ENCODE data around the gene KTI12.
"Not testable (repeated sequence)": the region's sequence is repeated elsewhere in the genome, so short reads cannot be mapped to it uniquely, and the experiment has no call there.

Gene KTI12

DNA sequence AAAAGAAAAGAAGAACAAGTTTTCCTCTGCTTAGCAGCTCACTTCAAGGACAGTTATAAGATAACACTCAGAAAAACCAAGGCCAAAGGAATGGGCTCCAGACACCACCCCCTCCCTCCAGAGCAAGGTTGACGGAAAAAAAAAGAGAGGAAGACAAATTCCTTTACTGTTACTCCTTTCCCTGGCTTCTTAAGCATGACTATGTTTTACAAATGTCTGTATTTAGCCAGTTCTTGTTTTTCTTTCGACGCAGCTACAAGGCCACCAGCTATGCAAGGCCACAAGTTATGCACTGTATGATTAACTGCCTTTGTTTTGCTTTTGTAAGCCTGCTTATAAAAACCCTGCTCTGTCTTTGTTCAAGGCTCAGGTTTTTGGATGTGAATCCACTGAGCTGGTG is 28.1 kb downstream of the KTI12 start:
- not testable (repeated sequence) for H3K4me1 ChIP-seq (ENCODE audit: control insufficient read depth in 1 of 2, insufficient read depth in 2 of 2, low read length in 2 of 2); H3K36me3 ChIP-seq (ENCODE audit: control insufficient read depth in 1 of 2, insufficient read depth in 2 of 2, low read length in 2 of 2); H3K4me3 ChIP-seq (ENCODE audit: low read depth in 1 of 2, low read length in 2 of 2); H3K27me3 ChIP-seq (ENCODE audit: low read depth, low read length); H3K9me3 ChIP-seq (ENCODE audit: control insufficient read depth in 1 of 2, low read length in 2 of 2); H3K27ac ChIP-seq (ENCODE audit: low read length)

- H3K4me3 ChIP-seq (ENCODE audit: low read depth in 1 of 2, low read length in 2 of 2), result no peak overlapping the region
- no peaks in the 10 kb centered on the region for H3K4me1 ChIP-seq (ENCODE audit: control insufficient read depth in 1 of 2, insufficient read depth in 2 of 2, low read length in 2 of 2)
- H3K36me3 ChIP-seq (ENCODE audit: control insufficient read depth in 1 of 2, insufficient read depth in 2 of 2, low read length in 2 of 2), result no peaks in the 10 kb centered on the region
- H3K27ac ChIP-seq (ENCODE audit: low read length), result no peak overlapping the region
- no peaks in the 10 kb centered on the region for H3K9me3 ChIP-seq (ENCODE audit: control insufficient read depth in 1 of 2, low read length in 2 of 2)
- H3K27me3 ChIP-seq (ENCODE audit: low read depth, low read length), result no peaks in the 10 kb centered on the region
Measured at GRCh38 chr1:52003877-52004276, 29.7 kb downstream of the KTI12 start.

DNA sequence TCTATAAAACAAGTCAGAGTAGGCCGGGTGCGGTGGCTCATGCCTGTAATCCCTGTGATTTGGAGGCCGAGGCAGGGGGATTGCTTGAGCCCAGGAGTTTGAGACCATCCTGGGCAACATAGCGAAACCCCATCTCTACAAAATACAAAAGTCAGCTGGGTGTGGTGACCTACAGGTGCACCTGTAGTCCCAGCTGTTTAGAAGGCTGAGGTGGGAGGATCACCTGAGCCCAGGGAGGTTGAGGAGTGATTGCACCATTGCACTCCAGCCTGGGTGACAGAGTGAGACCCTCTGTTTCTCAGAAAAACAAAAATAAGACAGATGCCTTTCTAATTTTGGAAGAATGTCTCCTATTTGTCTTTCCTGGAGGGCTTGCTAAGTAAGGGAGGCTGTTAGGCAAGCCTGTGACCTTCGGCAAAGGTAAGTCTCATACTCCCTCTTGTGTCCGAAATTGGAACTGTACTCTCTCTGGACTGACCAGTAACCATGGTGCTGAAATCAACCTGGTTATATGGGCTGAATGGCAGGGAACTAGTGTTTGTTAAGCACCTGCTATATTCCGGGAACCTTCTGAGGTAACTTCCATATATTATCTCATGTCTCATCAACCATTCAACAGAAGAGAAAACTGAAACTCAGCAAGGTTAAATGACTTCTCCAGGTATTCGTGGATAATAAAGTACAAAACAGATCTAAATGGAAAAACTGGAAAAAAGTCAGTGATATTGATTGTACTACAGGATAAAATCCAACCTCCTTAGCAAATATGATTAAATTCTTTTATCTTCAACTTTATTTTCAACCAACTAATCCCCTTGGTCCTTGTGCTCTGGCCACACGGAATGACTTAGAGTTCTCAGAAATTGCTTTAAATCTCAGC is 31.3 kb downstream of the KTI12 start:
- H3K4me3 ChIP-seq (ENCODE audit: low read depth in 1 of 2, low read length in 2 of 2), result no peak overlapping the region
- H3K4me1 ChIP-seq (ENCODE audit: control insufficient read depth in 1 of 2, insufficient read depth in 2 of 2, low read length in 2 of 2), result no peaks in the 10 kb centered on the region
- H3K36me3 ChIP-seq (ENCODE audit: control insufficient read depth in 1 of 2, insufficient read depth in 2 of 2, low read length in 2 of 2), result no peaks in the 10 kb centered on the region
- no peaks in the 10 kb centered on the region for H3K9me3 ChIP-seq (ENCODE audit: control insufficient read depth in 1 of 2, low read length in 2 of 2)
- no peaks in the 10 kb centered on the region for H3K27me3 ChIP-seq (ENCODE audit: low read depth, low read length)
- no peak overlapping the region for H3K27ac ChIP-seq (ENCODE audit: low read length)

DNA sequence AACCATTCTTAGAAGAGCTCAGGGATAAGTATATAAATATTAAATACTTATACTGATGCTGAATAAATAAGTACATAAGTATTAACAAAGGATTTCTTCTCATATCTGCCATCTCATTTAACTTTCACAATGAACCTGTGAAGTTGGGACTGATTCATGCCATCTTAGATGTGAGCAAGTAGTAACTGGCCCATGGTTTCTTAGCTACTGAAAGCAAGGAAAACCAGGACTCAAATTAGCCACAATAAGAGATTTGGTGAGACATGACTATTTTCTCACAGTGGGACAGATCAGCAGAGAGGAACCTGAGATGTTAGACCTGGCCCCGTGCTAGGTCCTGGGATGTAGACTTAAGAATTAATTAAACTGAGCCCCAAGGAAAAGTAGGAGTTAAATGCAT is 34.9 kb downstream of the KTI12 start:
- H3K9me3 ChIP-seq (ENCODE audit: control insufficient read depth in 1 of 2, low read length in 2 of 2), result no peaks in the 10 kb centered on the region
- no peaks in the 10 kb centered on the region for H3K36me3 ChIP-seq (ENCODE audit: control insufficient read depth in 1 of 2, insufficient read depth in 2 of 2, low read length in 2 of 2)
- H3K27me3 ChIP-seq (ENCODE audit: low read depth, low read length), result no peaks in the 10 kb centered on the region
- H3K4me3 ChIP-seq (ENCODE audit: low read depth in 1 of 2, low read length in 2 of 2), result no peak overlapping the region
- H3K4me1 ChIP-seq (ENCODE audit: control insufficient read depth in 1 of 2, insufficient read depth in 2 of 2, low read length in 2 of 2), result no peaks in the 10 kb centered on the region
- H3K27ac ChIP-seq (ENCODE audit: low read length), result no peak overlapping the region

- no peaks in the 10 kb centered on the region for H3K9me3 ChIP-seq (ENCODE audit: control insufficient read depth in 1 of 2, low read length in 2 of 2)
Measured at GRCh38 chr1:51997974-51998382, 35.6 kb downstream of the KTI12 start.

GRCh38 chr1:51990478-51990965 is 43.1 kb downstream of the KTI12 start, which contains the start of gene RAB3B:
Gene RAB3B (minus strand): TSS chr1:51990700. CDS start chr1:51977117, 13,583 bp downstream.
- Histone ChIP-seq H3K36me3 (ENCODE audit: control insufficient read depth in 1 of 2, insufficient read depth in 2 of 2, low read length in 2 of 2) (no peaks in the 10 kb centered on the region), H3K4me1 (ENCODE audit: control insufficient read depth in 1 of 2, insufficient read depth in 2 of 2, low read length in 2 of 2) (no peaks in the 10 kb centered on the region), H3K4me3 (ENCODE audit: low read depth in 1 of 2, low read length in 2 of 2) (peak within 1 kb of the TSS; percentile 30 to 66), H3K27ac (ENCODE audit: low read length) (no peak within 1 kb of the TSS), H3K27me3 (ENCODE audit: low read depth, low read length) (peaks cover 24% of the 10 kb centered on the region), H3K9me3 (ENCODE audit: control insufficient read depth in 1 of 2, low read length in 2 of 2) (no peaks in the 10 kb centered on the region)

More at GRCh38 chr1:51997974-51998382, 35.6 kb downstream of the KTI12 start:
- H3K27me3 ChIP-seq (ENCODE audit: low read depth, low read length), result no peaks in the 10 kb centered on the region
- no peaks in the 10 kb centered on the region for H3K4me1 ChIP-seq (ENCODE audit: control insufficient read depth in 1 of 2, insufficient read depth in 2 of 2, low read length in 2 of 2)
- no peaks in the 10 kb centered on the region for H3K36me3 ChIP-seq (ENCODE audit: control insufficient read depth in 1 of 2, insufficient read depth in 2 of 2, low read length in 2 of 2)
- no peak overlapping the region for H3K27ac ChIP-seq (ENCODE audit: low read length)
- H3K4me3 ChIP-seq (ENCODE audit: low read depth in 1 of 2, low read length in 2 of 2), result no peak overlapping the region

DNA sequence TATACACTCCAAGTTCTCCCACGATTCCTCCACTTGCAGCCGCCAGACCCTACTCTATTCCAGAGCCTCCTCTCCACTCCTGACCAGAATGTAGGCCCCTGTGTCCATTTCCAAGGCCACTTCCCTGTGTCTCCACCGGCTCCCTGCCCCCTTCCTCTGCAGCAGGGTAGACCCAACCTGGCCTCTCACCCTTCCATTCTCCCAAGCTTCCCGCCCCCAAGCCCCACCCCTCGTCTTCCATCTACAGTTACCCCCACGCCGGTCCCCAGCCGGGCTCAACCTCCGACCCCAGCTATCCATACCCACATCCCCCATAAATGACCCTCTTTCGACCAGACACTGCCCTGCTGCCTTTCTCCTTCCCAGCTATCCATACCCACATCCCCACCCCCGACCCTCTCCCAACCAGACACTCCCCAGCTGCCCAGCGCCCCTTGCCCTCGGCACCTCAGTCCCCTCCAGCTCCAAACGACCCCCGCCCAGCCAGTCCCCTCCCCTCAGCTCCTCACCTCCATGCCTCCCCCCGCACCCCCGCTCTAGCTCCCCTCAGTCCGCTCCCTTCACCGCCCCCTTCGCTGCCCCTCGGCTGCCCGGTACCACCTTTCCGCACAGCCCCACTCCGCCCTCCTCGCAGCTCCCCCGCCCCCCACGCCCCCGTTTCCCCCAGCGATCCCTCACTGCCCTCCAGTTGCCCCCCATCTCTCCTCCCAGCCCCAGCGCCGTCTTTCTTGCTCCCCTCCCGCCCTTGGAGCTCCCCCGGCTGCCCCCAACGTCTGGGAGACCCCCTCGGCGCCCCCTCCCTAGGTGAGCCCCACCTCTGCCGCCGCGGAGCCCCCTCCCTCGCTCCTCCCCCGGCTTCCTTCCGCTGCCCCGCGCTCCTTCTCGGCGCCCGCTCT is 43.8 kb downstream of the KTI12 start:
- no peak overlapping the region for H3K27ac ChIP-seq (ENCODE audit: low read length)
- peaks cover 24% of the 10 kb centered on the region for H3K27me3 ChIP-seq (ENCODE audit: low read depth, low read length)
- H3K4me3 ChIP-seq (ENCODE audit: low read depth in 1 of 2, low read length in 2 of 2), result peak overlapping the region in 1 of 2 donors; percentile 66
- no peaks in the 10 kb centered on the region for H3K4me1 ChIP-seq (ENCODE audit: control insufficient read depth in 1 of 2, insufficient read depth in 2 of 2, low read length in 2 of 2)
- no peaks in the 10 kb centered on the region for H3K9me3 ChIP-seq (ENCODE audit: control insufficient read depth in 1 of 2, low read length in 2 of 2)
- H3K36me3 ChIP-seq (ENCODE audit: control insufficient read depth in 1 of 2, insufficient read depth in 2 of 2, low read length in 2 of 2), result no peaks in the 10 kb centered on the region

GRCh38 chr1:51988254-51988653 is 45.4 kb downstream of the KTI12 start:
- Histone ChIP-seq H3K4me3 (ENCODE audit: low read depth in 1 of 2, low read length in 2 of 2) (no peak overlapping the region), H3K36me3 (ENCODE audit: control insufficient read depth in 1 of 2, insufficient read depth in 2 of 2, low read length in 2 of 2) (no peaks in the 10 kb centered on the region), H3K27ac (ENCODE audit: low read length) (no peak overlapping the region), H3K4me1 (ENCODE audit: control insufficient read depth in 1 of 2, insufficient read depth in 2 of 2, low read length in 2 of 2) (no peaks in the 10 kb centered on the region), H3K9me3 (ENCODE audit: control insufficient read depth in 1 of 2, low read length in 2 of 2) (no peaks in the 10 kb centered on the region), H3K27me3 (ENCODE audit: low read depth, low read length) (peaks cover 24% of the 10 kb centered on the region)

GRCh38 chr1:51986718-51987117 is 46.9 kb downstream of the KTI12 start:
- H3K36me3 ChIP-seq (ENCODE audit: control insufficient read depth in 1 of 2, insufficient read depth in 2 of 2, low read length in 2 of 2), result no peaks in the 10 kb centered on the region
- no peaks in the 10 kb centered on the region for H3K9me3 ChIP-seq (ENCODE audit: control insufficient read depth in 1 of 2, low read length in 2 of 2)
- H3K27ac ChIP-seq (ENCODE audit: low read length), result no peak overlapping the region
- peaks cover 11% of the 10 kb centered on the region for H3K27me3 ChIP-seq (ENCODE audit: low read depth, low read length)
- H3K4me1 ChIP-seq (ENCODE audit: control insufficient read depth in 1 of 2, insufficient read depth in 2 of 2, low read length in 2 of 2), result no peaks in the 10 kb centered on the region
- H3K4me3 ChIP-seq (ENCODE audit: low read depth in 1 of 2, low read length in 2 of 2), result no peak overlapping the region

- Histone ChIP-seq H3K36me3 (ENCODE audit: control insufficient read depth in 1 of 2, insufficient read depth in 2 of 2, low read length in 2 of 2) (no peaks in the 10 kb centered on the region), H3K4me3 (ENCODE audit: low read depth in 1 of 2, low read length in 2 of 2) (no peak overlapping the region), H3K27me3 (ENCODE audit: low read depth, low read length) (no peaks in the 10 kb centered on the region), H3K9me3 (ENCODE audit: control insufficient read depth in 1 of 2, low read length in 2 of 2) (no peaks in the 10 kb centered on the region), H3K27ac (ENCODE audit: low read length) (no peak overlapping the region), H3K4me1 (ENCODE audit: control insufficient read depth in 1 of 2, insufficient read depth in 2 of 2, low read length in 2 of 2) (no peaks in the 10 kb centered on the region)
Measured at GRCh38 chr1:51982161-51982560, 51.4 kb downstream of the KTI12 start.
